BJ (cell line): ENCODE results near the gene SLC5A2. TPM values are rescaled to one million over a fixed set of nuclear protein-coding genes. Genes with fewer than 3 reads are reported as not detected.

Experiments
- CTCF ChIA-PET: fragments of 350-600 bp; formaldehyde crosslinking; extraction: SDS; loops from one replicate; lab custom pipeline; 2021; ENCODE audit warnings: antibody characterized with exemption, inconsistent platforms; lab: Yijun Ruan, JAX
- POLR2A ChIA-PET: fragments of 300-600 bp; sonication (Branson Sonifier 250); formaldehyde crosslinking; extraction: SDS; loops from one replicate; lab custom pipeline; 2021; ENCODE audit warnings: antibody characterized with exemption; lab: Charles Lee
- DNase-seq: peaks from one replicate; pipeline ENCODE4 v3.0.0-alpha.2; 2011; ENCODE audit warnings: low read depth
- H3K27me3 ChIP-seq: 2 replicates; pipeline ENCODE4 v1.6.0; 2011; ENCODE audit warnings: low read length; ENCODE audit not compliant: control insufficient read depth, insufficient read depth
- H3K36me3 ChIP-seq: 2 replicates; pipeline ENCODE4 v1.5.1; 2011; ENCODE audit warnings: low read length; ENCODE audit not compliant: control insufficient read depth, insufficient read depth
- H3K4me3 ChIP-seq: 2 replicates; pipeline ENCODE4 v1.5.1; 2011; ENCODE audit warnings: low read depth, mild to moderate bottlenecking, control low read depth, low read length
- CTCF ChIP-seq: IDR thresholded peaks from 2 replicates; pipeline ENCODE4 v1.5.1; 2011; ENCODE audit warnings: low read depth, mild to moderate bottlenecking, control low read depth, inconsistent platforms, low read length, moderate library complexity; ENCODE audit not compliant: insufficient read depth
- polyA plus RNA-seq: library from polyadenylated mRNA; depleted of rRNA; stranded (reverse); fragments of >200 nt; gene quantifications from 2 replicates; pipeline ENCODE4 v1.2.3, GENCODE V29; 2011

The SLC5A2 gene
- polyA plus RNA-seq, 1 experiment = not detected

GRCh38 chr16:31513126-31513525, 30.2 kb downstream of the SLC5A2 start:
- ChIA-PET POLR2A (no interaction called here), CTCF (no interaction called here)
- no peak for TF ChIP-seq CTCF

DNA sequence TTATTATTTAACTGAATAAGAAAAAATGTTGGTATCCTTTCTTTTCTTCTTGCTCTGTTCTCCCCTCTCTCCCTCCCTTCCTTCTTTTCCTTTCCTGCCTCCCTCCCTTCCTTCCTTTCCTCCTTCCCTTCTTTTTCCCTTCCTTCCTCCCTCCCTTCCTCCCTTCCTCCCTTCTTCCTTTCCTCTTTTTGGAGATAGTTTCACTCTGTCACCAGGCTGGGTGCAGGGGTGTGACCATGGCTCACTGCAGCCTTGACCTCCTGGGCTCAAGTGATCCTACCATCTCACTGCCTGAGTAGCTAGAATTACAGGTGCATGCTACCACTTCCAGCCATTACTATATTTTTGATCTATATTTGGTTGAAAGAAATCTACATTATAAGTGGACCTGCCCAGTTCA, 31.0 kb downstream of the SLC5A2 start:
- CTCF ChIA-PET = no interaction called here
- Histone ChIP-seq H3K4me3 (no peak overlapping the region), H3K36me3 (no peaks in the 10 kb centered on the region), H3K27me3 (peaks cover 1% of the 10 kb centered on the region; the same call in 1 of the 2 replicates)
- POLR2A ChIA-PET = no interaction called here
- TF ChIP-seq CTCF = no peak
- no peak for DNase-seq

More at GRCh38 chr16:31513126-31513525, 30.2 kb downstream of the SLC5A2 start:
- Histone ChIP-seq H3K27me3 (peaks cover 1% of the 10 kb centered on the region; the same call in 1 of the 2 replicates), H3K4me3 (no peak overlapping the region), H3K36me3 (no peaks in the 10 kb centered on the region)
- peak; percentile 42 for DNase-seq

GRCh38 chr16:31517800-31518402, 35.0 kb downstream of the SLC5A2 start:
- no peak for DNase-seq
- POLR2A ChIA-PET = no interaction called here
- CTCF ChIA-PET = no interaction called here
- peaks cover 1% of the 10 kb centered on the region; the same call in 1 of the 2 replicates for H3K27me3 ChIP-seq
- TF ChIP-seq CTCF = no peak
- H3K4me3 ChIP-seq = no peak overlapping the region
- H3K36me3 ChIP-seq = no peaks in the 10 kb centered on the region

- no peaks in the 10 kb centered on the region for H3K36me3 ChIP-seq
- CTCF ChIA-PET = interaction anchor here (0.7 kb wide), 1 partner anchor 12 kb away, joined by 3 read pairs; the partner anchor contains the start of gene RUSF1
- POLR2A ChIA-PET = no interaction called here
- DNase-seq = no peak
- H3K27me3 ChIP-seq = peaks cover 1% of the 10 kb centered on the region; the same call in 1 of the 2 replicates
- TF ChIP-seq CTCF = no peak
- no peak overlapping the region for H3K4me3 ChIP-seq
Measured at GRCh38 chr16:31519759-31520431, 37.0 kb downstream of the SLC5A2 start.

DNA sequence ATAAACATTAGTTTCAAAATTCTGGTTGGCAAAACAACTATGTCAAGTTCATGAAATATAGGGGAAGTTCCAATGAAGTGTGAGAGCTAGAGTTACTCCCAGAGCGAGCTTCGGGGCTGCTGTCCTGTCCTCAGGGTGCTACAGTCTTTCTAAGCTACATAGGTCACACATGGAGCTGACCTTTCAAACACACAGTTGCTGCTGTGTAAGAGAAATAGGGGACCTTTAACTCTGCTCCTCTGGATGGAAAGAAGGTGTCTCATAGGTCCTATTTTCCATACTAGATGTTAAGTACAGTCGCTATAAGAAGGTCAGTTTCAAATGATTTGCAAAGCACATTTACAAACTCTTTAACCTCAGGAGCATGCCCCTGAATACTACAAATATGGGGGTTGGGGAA, 38.4 kb downstream of the SLC5A2 start:
- no peaks in the 10 kb centered on the region; the same call in 1 of the 2 replicates for H3K27me3 ChIP-seq
- POLR2A ChIA-PET = no interaction called here
- CTCF ChIA-PET = interaction anchor here (1.0 kb wide), 1 partner anchor 18 kb away, joined by 3 read pairs; no protein-coding TSS in a partner anchor
- no peak for TF ChIP-seq CTCF
- H3K4me3 ChIP-seq = no peak overlapping the region
- DNase-seq = no peak
- no peaks in the 10 kb centered on the region for H3K36me3 ChIP-seq
